ENCODE results near the gene E2F1. TPM values are rescaled to one million over a fixed set of nuclear protein-coding genes. Genes with fewer than 3 reads are reported as not detected.

Gene E2F1
- total and polyA plus RNA-seq, 2 donors: 3.3 to 13.3 TPM

GRCh38 chr20:33727806-33728205, 41.6 kb upstream of the E2F1 start:
- no peaks in the 10 kb centered on the region for H3K27me3 ChIP-seq (ENCODE audit: control insufficient read depth in 2 of 2, insufficient read depth in 1 of 2, low read length in 1 of 2)
- no peaks in the 10 kb centered on the region for H3K36me3 ChIP-seq (ENCODE audit: control insufficient read depth in 2 of 2, insufficient read depth in 2 of 2, low read length in 1 of 2)
- no peak overlapping the region for H3K27ac ChIP-seq (ENCODE audit: low read depth in 1 of 2, low read length in 1 of 2)
- no peak for DNase-seq (ENCODE audit: low read depth in 6 of 9, low spot score in 9 of 9)
- H3K4me3 ChIP-seq (ENCODE audit: low read length in 2 of 2): no peak overlapping the region
- no peaks in the 10 kb centered on the region for H3K9me3 ChIP-seq (ENCODE audit: control insufficient read depth in 2 of 2, insufficient read depth in 1 of 2, low read length in 1 of 2)
- peaks cover 0 to 11% of the 10 kb centered on the region in 2 donors for H3K4me1 ChIP-seq (ENCODE audit: control insufficient read depth in 2 of 2, insufficient read depth in 2 of 2, low read length in 2 of 2)
- WGBS: 99% methylated on average over 3 of the region's 3 CpGs

- Histone ChIP-seq H3K9me3 (ENCODE audit: control insufficient read depth in 2 of 2, insufficient read depth in 1 of 2, low read length in 1 of 2) (no peaks in the 10 kb centered on the region), H3K27me3 (ENCODE audit: control insufficient read depth in 2 of 2, insufficient read depth in 1 of 2, low read length in 1 of 2) (no peaks in the 10 kb centered on the region), H3K4me3 (ENCODE audit: low read length in 2 of 2) (no peak overlapping the region), H3K36me3 (ENCODE audit: control insufficient read depth in 2 of 2, insufficient read depth in 2 of 2, low read length in 1 of 2) (no peaks in the 10 kb centered on the region), H3K4me1 (ENCODE audit: control insufficient read depth in 2 of 2, insufficient read depth in 2 of 2, low read length in 2 of 2) (peaks cover 0 to 6% of the 10 kb centered on the region in 2 donors), H3K27ac (ENCODE audit: low read depth in 1 of 2, low read length in 1 of 2) (no peak overlapping the region)
- WGBS: 97% methylated on average over 5 of the region's 5 CpGs
- no peak for DNase-seq (ENCODE audit: low read depth in 6 of 9, low spot score in 9 of 9)
These were observed 40.9 kb upstream of the E2F1 start for GRCh38 chr20:33727115-33727479.

- DNase-seq (ENCODE audit: low read depth in 6 of 9, low spot score in 9 of 9): no peak
- no peaks in the 10 kb centered on the region for H3K36me3 ChIP-seq (ENCODE audit: control insufficient read depth in 2 of 2, insufficient read depth in 2 of 2, low read length in 1 of 2)
- H3K9me3 ChIP-seq (ENCODE audit: control insufficient read depth in 2 of 2, insufficient read depth in 1 of 2, low read length in 1 of 2): no peaks in the 10 kb centered on the region
- no peaks in the 10 kb centered on the region for H3K27me3 ChIP-seq (ENCODE audit: control insufficient read depth in 2 of 2, insufficient read depth in 1 of 2, low read length in 1 of 2)
- 92% methylated on average over 7 of the region's 7 CpGs for WGBS
- H3K4me1 ChIP-seq (ENCODE audit: control insufficient read depth in 2 of 2, insufficient read depth in 2 of 2, low read length in 2 of 2): no peaks in the 10 kb centered on the region
- H3K27ac ChIP-seq (ENCODE audit: low read depth in 1 of 2, low read length in 1 of 2): no peak overlapping the region
- H3K4me3 ChIP-seq (ENCODE audit: low read length in 2 of 2): no peak overlapping the region
These were observed 39.6 kb upstream of the E2F1 start for GRCh38 chr20:33725607-33726264.

GRCh38 chr20:33724439-33725094, 38.4 kb upstream of the E2F1 start:
- peaks cover 0 to 4% of the 10 kb centered on the region in 2 donors for H3K9me3 ChIP-seq (ENCODE audit: control insufficient read depth in 2 of 2, insufficient read depth in 1 of 2, low read length in 1 of 2)
- H3K27me3 ChIP-seq (ENCODE audit: control insufficient read depth in 2 of 2, insufficient read depth in 1 of 2, low read length in 1 of 2): no peaks in the 10 kb centered on the region
- H3K4me3 ChIP-seq (ENCODE audit: low read length in 2 of 2): no peak overlapping the region
- DNase-seq (ENCODE audit: low read depth in 6 of 9, low spot score in 9 of 9): no peak
- H3K4me1 ChIP-seq (ENCODE audit: control insufficient read depth in 2 of 2, insufficient read depth in 2 of 2, low read length in 2 of 2): peaks cover under 1 to 4% of the 10 kb centered on the region in 2 donors
- no peak overlapping the region for H3K27ac ChIP-seq (ENCODE audit: low read depth in 1 of 2, low read length in 1 of 2)
- no peaks in the 10 kb centered on the region for H3K36me3 ChIP-seq (ENCODE audit: control insufficient read depth in 2 of 2, insufficient read depth in 2 of 2, low read length in 1 of 2)
- WGBS: 96% methylated on average over 14 of the region's 14 CpGs

GRCh38 chr20:33721391-33722140, 35.4 kb upstream of the E2F1 start:
- Histone ChIP-seq H3K27me3 (ENCODE audit: control insufficient read depth in 2 of 2, insufficient read depth in 1 of 2, low read length in 1 of 2) (no peaks in the 10 kb centered on the region), H3K36me3 (ENCODE audit: control insufficient read depth in 2 of 2, insufficient read depth in 2 of 2, low read length in 1 of 2) (no peaks in the 10 kb centered on the region), H3K27ac (ENCODE audit: low read depth in 1 of 2, low read length in 1 of 2) (no peak overlapping the region), H3K4me1 (ENCODE audit: control insufficient read depth in 2 of 2, insufficient read depth in 2 of 2, low read length in 2 of 2) (peaks cover 6 to 10% of the 10 kb centered on the region in 2 donors), H3K9me3 (ENCODE audit: control insufficient read depth in 2 of 2, insufficient read depth in 1 of 2, low read length in 1 of 2) (peaks cover 0 to 4% of the 10 kb centered on the region in 2 donors), H3K4me3 (ENCODE audit: low read length in 2 of 2) (no peak overlapping the region)
- no peak for DNase-seq (ENCODE audit: low read depth in 6 of 9, low spot score in 9 of 9)
- 98% methylated on average over 11 of the region's 11 CpGs for WGBS

- H3K4me1 ChIP-seq (ENCODE audit: control insufficient read depth in 2 of 2, insufficient read depth in 2 of 2, low read length in 2 of 2): peaks cover 6 to 10% of the 10 kb centered on the region in 2 donors
- WGBS: 4% methylated on average over 46 of the region's 46 CpGs
- no peaks in the 10 kb centered on the region for H3K36me3 ChIP-seq (ENCODE audit: control insufficient read depth in 2 of 2, insufficient read depth in 2 of 2, low read length in 1 of 2)
These were observed 34.0 kb upstream of the E2F1 start, which contains the start of gene PXMP4 for GRCh38 chr20:33719989-33720709. Gene PXMP4 (minus strand): TSS chr20:33720310. CDS start chr20:33720207, 103 bp downstream.

GRCh38 chr20:33719277-33719988, 33.2 kb upstream of the E2F1 start:
- peaks cover 2 to 6% of the 10 kb centered on the region in 2 donors for H3K36me3 ChIP-seq (ENCODE audit: control insufficient read depth in 2 of 2, insufficient read depth in 2 of 2, low read length in 1 of 2)
- H3K27ac ChIP-seq (ENCODE audit: low read depth in 1 of 2, low read length in 1 of 2): peak overlapping the region; percentile 80 to 90
- peaks cover 0 to 4% of the 10 kb centered on the region in 2 donors for H3K9me3 ChIP-seq (ENCODE audit: control insufficient read depth in 2 of 2, insufficient read depth in 1 of 2, low read length in 1 of 2)
- peak overlapping the region; percentile 65 to 72 for H3K4me3 ChIP-seq (ENCODE audit: low read length in 2 of 2)
- peaks cover 6 to 10% of the 10 kb centered on the region in 2 donors for H3K4me1 ChIP-seq (ENCODE audit: control insufficient read depth in 2 of 2, insufficient read depth in 2 of 2, low read length in 2 of 2)
- DNase-seq (ENCODE audit: low read depth in 6 of 9, low spot score in 9 of 9): peak in 1 of 9 donors; percentile 6
- no peaks in the 10 kb centered on the region for H3K27me3 ChIP-seq (ENCODE audit: control insufficient read depth in 2 of 2, insufficient read depth in 1 of 2, low read length in 1 of 2)
- WGBS: 69% methylated on average over 13 of the region's 13 CpGs

More at GRCh38 chr20:33719989-33720709, 34.0 kb upstream of the E2F1 start, which contains the start of gene PXMP4:
- H3K4me3 ChIP-seq (ENCODE audit: low read length in 2 of 2): peak within 1 kb of the TSS; percentile 65 to 72
- DNase-seq (ENCODE audit: low read depth in 6 of 9, low spot score in 9 of 9): peak; percentile 83 to 98 (median 93)
- peaks cover 0 to 4% of the 10 kb centered on the region in 2 donors for H3K9me3 ChIP-seq (ENCODE audit: control insufficient read depth in 2 of 2, insufficient read depth in 1 of 2, low read length in 1 of 2)
- no peaks in the 10 kb centered on the region for H3K27me3 ChIP-seq (ENCODE audit: control insufficient read depth in 2 of 2, insufficient read depth in 1 of 2, low read length in 1 of 2)
- H3K27ac ChIP-seq (ENCODE audit: low read depth in 1 of 2, low read length in 1 of 2): peak within 1 kb of the TSS; percentile 80 to 90

- no peaks in the 10 kb centered on the region for H3K27me3 ChIP-seq (ENCODE audit: control insufficient read depth in 2 of 2, insufficient read depth in 1 of 2, low read length in 1 of 2)
- WGBS: 99% methylated on average over 2 of the region's 2 CpGs
These were observed 30.3 kb upstream of the E2F1 start for GRCh38 chr20:33716498-33716897.

More at GRCh38 chr20:33716498-33716897, 30.3 kb upstream of the E2F1 start:
- Histone ChIP-seq H3K4me1 (ENCODE audit: control insufficient read depth in 2 of 2, insufficient read depth in 2 of 2, low read length in 2 of 2) (peaks cover 6 to 10% of the 10 kb centered on the region in 2 donors), H3K27ac (ENCODE audit: low read depth in 1 of 2, low read length in 1 of 2) (no peak overlapping the region), H3K4me3 (ENCODE audit: low read length in 2 of 2) (no peak overlapping the region), H3K36me3 (ENCODE audit: control insufficient read depth in 2 of 2, insufficient read depth in 2 of 2, low read length in 1 of 2) (peaks cover 15 to 31% of the 10 kb centered on the region in 2 donors), H3K9me3 (ENCODE audit: control insufficient read depth in 2 of 2, insufficient read depth in 1 of 2, low read length in 1 of 2) (peaks cover 0 to 4% of the 10 kb centered on the region in 2 donors)
- DNase-seq (ENCODE audit: low read depth in 6 of 9, low spot score in 9 of 9): no peak

Data from thymus (tissue), 11 donors.